Neuronal stem cell (in vitro differentiated cells): Measurements from ENCODE around the gene TTLL1.
A peak's percentile ranks its signal among the peaks of the same experiment; 100 is the strongest.

Experiments
- DNase-seq: peaks from one replicate; pipeline ENCODE4 v3.0.0-alpha.2; 2013; ENCODE audit warnings: low spot score
- H2AFZ ChIP-seq: one replicate; pipeline ENCODE4 v1.6.1; 2013; ENCODE audit warnings: mild to moderate bottlenecking, low read length, inconsistent platforms
- H2AK5ac ChIP-seq: 2 replicates; pipeline ENCODE4 v1.6.1; 2013; ENCODE audit warnings: low read depth, mild to moderate bottlenecking, inconsistent platforms, low read length, moderate library complexity, mixed read lengths
- H2BK120ac ChIP-seq: 2 replicates; pipeline ENCODE4 v1.6.1; 2013; ENCODE audit warnings: low read depth, mild to moderate bottlenecking, inconsistent platforms, low read length, moderate library complexity, mixed read lengths
- H2BK12ac ChIP-seq: one replicate; pipeline ENCODE4 v1.6.1; 2013; ENCODE audit warnings: low read length, inconsistent platforms
- H2BK15ac ChIP-seq: 2 replicates; pipeline ENCODE4 v1.6.1; 2013; ENCODE audit warnings: mild to moderate bottlenecking, low read length, inconsistent platforms, mixed read lengths
- H2BK5ac ChIP-seq: one replicate; pipeline ENCODE4 v1.6.1; 2013; ENCODE audit warnings: inconsistent platforms, mild to moderate bottlenecking, low read length, moderate library complexity
- H3K14ac ChIP-seq: one replicate; pipeline ENCODE4 v1.6.1; 2013; ENCODE audit warnings: low read length, inconsistent platforms
- H3K18ac ChIP-seq: 2 replicates; pipeline ENCODE4 v1.6.1; 2013; ENCODE audit warnings: low read length, inconsistent platforms
- H3K23ac ChIP-seq: 2 replicates; pipeline ENCODE4 v1.6.1; 2013; ENCODE audit warnings: low read depth, mild to moderate bottlenecking, mixed read lengths, low read length, inconsistent platforms; ENCODE audit not compliant: poor library complexity
- H3K27ac ChIP-seq: replicated peaks from 3 replicates; pipeline ENCODE4 v1.5.1; 2013; ENCODE audit warnings: low read length, inconsistent platforms
- H3K27me3 ChIP-seq, 3 experiments: 2 replicates each; pipeline ENCODE4 v1.6.1; 2013; ENCODE audit warnings: low read length in 3 of 3, mild to moderate bottlenecking in 2 of 3, inconsistent platforms in 1 of 3, low read depth in 1 of 3, mixed read lengths in 1 of 3, moderate library complexity in 1 of 3; ENCODE audit not compliant: control insufficient read depth in 3 of 3, insufficient read depth in 3 of 3
- H3K36me3 ChIP-seq, 2 donors: replicated peaks in 1 of 2; 2 replicates each; pipeline ENCODE4 v1.6.1; 2013; ENCODE audit warnings: low read length in 2 of 2; ENCODE audit not compliant: control insufficient read depth in 2 of 2, insufficient read depth in 2 of 2
- H3K4ac ChIP-seq: 2 replicates; pipeline ENCODE4 v1.6.1; 2013; ENCODE audit warnings: inconsistent platforms, mild to moderate bottlenecking, low read length, moderate library complexity
- H3K4me1 ChIP-seq, 2 donors: 1 replicate in 1 of 2; 2 replicates in 1 of 2; pipeline ENCODE4 v1.6.1; 2013; ENCODE audit warnings: low read length in 2 of 2, low read depth in 1 of 2; ENCODE audit not compliant: control insufficient read depth in 2 of 2, insufficient read depth in 1 of 2
- H3K4me2 ChIP-seq: one replicate; pipeline ENCODE4 v1.6.1; 2013; ENCODE audit warnings: mild to moderate bottlenecking, low read length, inconsistent platforms; ENCODE audit not compliant: insufficient read depth, poor library complexity, severe bottlenecking
- H3K4me3 ChIP-seq, 2 donors: 2 replicates each; pipeline ENCODE4 v1.5.1; 2013; ENCODE audit warnings: low read length in 2 of 2, mild to moderate bottlenecking in 2 of 2, inconsistent platforms in 1 of 2, moderate library complexity in 1 of 2
- H3K79me1 ChIP-seq: one replicate; pipeline ENCODE4 v1.6.1; 2013; ENCODE audit warnings: low read depth, mild to moderate bottlenecking, inconsistent platforms, low read length, moderate library complexity
- H3K9ac ChIP-seq: one replicate; pipeline ENCODE4 v1.6.1; 2013; ENCODE audit warnings: mild to moderate bottlenecking, low read depth, low read length, inconsistent platforms; ENCODE audit not compliant: poor library complexity
- H3K9me3 ChIP-seq, 2 donors: replicated peaks in 1 of 2; 2 replicates each; pipeline versions ENCODE3 to v1.6.1; 2013; ENCODE audit warnings: low read length in 2 of 2, mild to moderate bottlenecking in 2 of 2, inconsistent platforms in 1 of 2, low read depth in 1 of 2, mixed read lengths in 1 of 2, moderate library complexity in 1 of 2; ENCODE audit not compliant: control insufficient read depth in 2 of 2, insufficient read depth in 1 of 2
- H4K8ac ChIP-seq: one replicate; pipeline ENCODE4 v1.6.1; 2013; ENCODE audit warnings: low read depth, mild to moderate bottlenecking, inconsistent platforms, low read length, moderate library complexity
- H4K91ac ChIP-seq: one replicate; pipeline ENCODE4 v1.6.1; 2013; ENCODE audit warnings: low read length, low read depth, mild to moderate bottlenecking, inconsistent platforms; ENCODE audit not compliant: poor library complexity
- WGBS, 2 donors: extraction: QIAGEN DNeasy Blood & Tissue Kit; methylation state at CpG; one replicate each; pipeline ENCODE4 v1.1.7; 2013; ENCODE audit warnings: missing lambda C conversion rate in 2 of 2, mixed read lengths in 1 of 2; ENCODE audit not compliant: insufficient read length in 2 of 2, insufficient replicate concordance in 1 of 2; ENCODE audit errors: extremely low coverage in 2 of 2; 5-methylcytosine and 5-hydroxymethylcytosine counted together

Gene TTLL1

DNA sequence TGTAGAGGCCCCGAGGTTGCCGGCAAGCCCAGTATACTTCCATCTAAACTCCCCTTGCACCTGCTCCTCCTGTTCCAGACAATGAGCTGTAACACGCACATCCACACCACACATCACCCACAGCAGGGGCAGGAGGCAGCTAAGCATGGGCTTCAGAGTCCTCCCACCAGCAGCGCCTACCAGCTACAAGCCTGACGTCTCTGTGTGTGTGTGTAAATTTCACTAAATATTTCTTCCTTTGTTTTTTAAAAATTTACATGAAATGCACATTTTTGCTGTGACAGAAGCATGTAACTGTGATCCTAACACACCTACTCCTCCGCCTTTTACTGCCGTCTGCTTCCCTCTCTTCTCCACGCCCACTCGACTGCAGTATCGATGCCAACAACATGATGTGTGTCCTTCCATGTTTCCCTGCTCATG, 44.9 kb downstream of the TTLL1 start:
- no peaks in the 10 kb centered on the region for H3K9me3 ChIP-seq
- H2BK15ac ChIP-seq: no peak overlapping the region
- H3K23ac ChIP-seq: no peak overlapping the region
- DNase-seq: no peak
- no peak overlapping the region for H3K18ac ChIP-seq
- H4K91ac ChIP-seq: no peak overlapping the region
- peak overlapping the region; percentile 84 for H3K9ac ChIP-seq
- no peak overlapping the region for H2AFZ ChIP-seq
- H3K4me3 ChIP-seq: no peak overlapping the region
- no peak overlapping the region for H3K27ac ChIP-seq
- H3K36me3 ChIP-seq: peaks cover 4 to 5% of the 10 kb centered on the region in 2 donors
- H4K8ac ChIP-seq: no peak overlapping the region
- no peak overlapping the region for H3K4ac ChIP-seq
- peaks cover 3% of the 10 kb centered on the region for H3K79me1 ChIP-seq
- no peak overlapping the region for H3K14ac ChIP-seq
- WGBS, 2 donors: no CpG with 5 or more reads among the region's 10 CpGs
- H2BK5ac ChIP-seq: no peak overlapping the region
- peak overlapping the region; percentile 7 for H2AK5ac ChIP-seq
- no peaks in the 10 kb centered on the region for H3K27me3 ChIP-seq
- no peak overlapping the region for H2BK12ac ChIP-seq
- H2BK120ac ChIP-seq: no peak overlapping the region
- peaks cover 0 to 4% of the 10 kb centered on the region in 2 donors for H3K4me1 ChIP-seq
- H3K4me2 ChIP-seq: no peak overlapping the region

DNA sequence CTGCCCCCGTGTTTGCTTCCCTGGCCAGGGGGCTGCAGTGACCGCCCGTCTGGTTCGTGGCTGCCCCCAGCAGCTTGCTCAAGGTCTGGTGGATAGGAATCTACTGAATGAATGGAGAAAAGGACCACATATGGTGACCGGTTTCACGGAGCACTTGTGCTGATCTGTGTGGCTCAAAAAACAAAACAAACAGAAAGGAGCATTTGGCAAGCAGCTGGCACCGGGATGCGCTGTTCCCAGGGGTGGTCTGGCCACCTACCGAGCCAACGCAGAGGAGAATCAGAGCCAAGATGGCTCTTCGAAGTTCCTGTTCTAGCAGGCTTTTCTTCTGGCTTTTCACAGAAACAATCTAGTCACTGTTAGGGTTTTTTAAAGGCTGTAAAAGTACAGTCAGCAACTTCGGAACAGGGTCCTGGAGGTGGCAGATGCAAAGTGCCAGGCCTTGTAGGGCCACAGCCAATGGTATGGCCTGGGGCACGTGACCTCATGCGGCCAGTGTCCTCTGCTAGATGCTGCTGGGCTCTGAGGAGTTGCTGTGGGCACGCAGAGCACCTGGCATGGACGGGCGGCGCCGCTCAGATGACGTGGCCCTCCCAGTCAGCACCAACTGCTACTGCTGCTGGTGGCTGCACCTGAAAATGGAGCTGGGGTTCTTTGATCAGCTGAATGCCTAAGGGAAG, 47.0 kb downstream of the TTLL1 start:
- DNase-seq: no peak
- H3K23ac ChIP-seq: peak overlapping the region; percentile 65

DNA sequence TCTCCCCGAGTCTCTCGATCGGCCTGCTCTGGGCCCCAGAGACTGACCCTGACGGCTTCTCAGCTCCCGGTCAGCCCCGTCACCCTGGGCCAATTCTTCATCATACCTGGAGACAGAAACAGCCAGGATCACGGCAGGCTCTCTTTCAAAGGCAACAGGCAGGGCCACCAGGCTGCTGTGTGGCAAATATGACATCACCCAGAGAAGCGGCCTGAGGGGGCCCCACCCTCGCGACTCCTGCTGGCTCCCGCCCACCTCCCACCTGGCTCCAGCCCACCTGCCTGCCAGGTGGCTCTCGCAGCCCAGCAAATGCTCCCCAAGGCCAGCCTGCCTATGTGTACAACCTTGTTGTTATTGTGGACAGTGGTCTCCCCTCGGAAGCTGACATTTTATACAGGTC, 49.4 kb downstream of the TTLL1 start:
- no peak overlapping the region for H3K4ac ChIP-seq
- H2BK120ac ChIP-seq: no peak overlapping the region
- H4K8ac ChIP-seq: no peak overlapping the region
- H2AK5ac ChIP-seq: no peak overlapping the region
- H2BK15ac ChIP-seq: no peak overlapping the region
- H3K36me3 ChIP-seq: peaks cover 0 to 2% of the 10 kb centered on the region in 2 donors
- no peak overlapping the region for H2BK5ac ChIP-seq
- WGBS, 2 donors: no CpG with 5 or more reads among the region's 13 CpGs
- H2AFZ ChIP-seq: no peak overlapping the region
- peaks cover 3% of the 10 kb centered on the region for H3K79me1 ChIP-seq
- H4K91ac ChIP-seq: no peak overlapping the region
- H3K4me2 ChIP-seq: no peak overlapping the region
- no peak overlapping the region for H3K14ac ChIP-seq
- no peaks in the 10 kb centered on the region for H3K27me3 ChIP-seq
- H3K9me3 ChIP-seq: no peaks in the 10 kb centered on the region
- no peak overlapping the region for H2BK12ac ChIP-seq
- H3K4me3 ChIP-seq: no peak overlapping the region
- no peak overlapping the region for H3K23ac ChIP-seq
- H3K18ac ChIP-seq: no peak overlapping the region
- H3K4me1 ChIP-seq: peaks cover 0 to 6% of the 10 kb centered on the region in 2 donors
- no peak overlapping the region for H3K27ac ChIP-seq
- no peak for DNase-seq
- no peak overlapping the region for H3K9ac ChIP-seq

More for the DNA sequence above, 47.0 kb downstream of the TTLL1 start:
- peak overlapping the region; percentile 67 for H2BK15ac ChIP-seq
- H3K4ac ChIP-seq: no peak overlapping the region
- H2BK120ac ChIP-seq: no peak overlapping the region
- H3K36me3 ChIP-seq: peaks cover 4 to 5% of the 10 kb centered on the region in 2 donors
- peaks cover 0 to 4% of the 10 kb centered on the region in 2 donors for H3K4me1 ChIP-seq
- no peak overlapping the region for H3K14ac ChIP-seq
- no peak overlapping the region for H3K27ac ChIP-seq
- no peak overlapping the region for H4K91ac ChIP-seq
- H2AK5ac ChIP-seq: no peak overlapping the region
- H2BK12ac ChIP-seq: peak overlapping the region; percentile 97
- no peaks in the 10 kb centered on the region for H3K27me3 ChIP-seq
- H3K4me2 ChIP-seq: no peak overlapping the region
- no peak overlapping the region for H2AFZ ChIP-seq
- no peak overlapping the region for H3K4me3 ChIP-seq
- no peak overlapping the region for H4K8ac ChIP-seq
- no CpG with 5 or more reads among the region's 20 CpGs for WGBS, 2 donors
- peak overlapping the region; percentile 21 for H3K9ac ChIP-seq
- no peaks in the 10 kb centered on the region for H3K9me3 ChIP-seq
- peak overlapping the region; percentile 83 for H3K18ac ChIP-seq
- H3K79me1 ChIP-seq: peaks cover 3% of the 10 kb centered on the region
- H2BK5ac ChIP-seq: no peak overlapping the region

DNA sequence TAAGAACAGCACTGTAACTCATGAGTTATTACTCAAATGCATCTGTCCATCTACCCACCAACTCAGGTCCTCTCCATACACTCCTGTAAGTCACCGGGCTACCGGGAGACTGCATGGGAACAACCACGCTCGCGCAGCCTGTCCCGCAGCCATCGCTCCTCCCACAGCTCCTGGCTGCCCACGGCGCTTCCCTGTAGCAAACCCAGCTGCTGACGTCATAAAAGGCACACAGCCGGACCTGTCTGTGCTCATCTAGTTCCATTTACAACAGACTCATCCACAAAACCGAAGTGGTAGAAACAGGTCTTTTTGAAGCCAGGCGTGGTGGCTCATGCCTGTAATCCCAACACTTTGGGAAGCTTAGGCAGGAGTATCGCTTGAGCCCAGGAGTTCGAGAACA, 50.9 kb downstream of the TTLL1 start:
- WGBS, 2 donors: no CpG with 5 or more reads among the region's 15 CpGs
- Histone ChIP-seq H3K27me3 (no peaks in the 10 kb centered on the region), H3K9me3 (no peaks in the 10 kb centered on the region), H3K9ac (no peak overlapping the region), H3K4me2 (no peak overlapping the region), H2BK120ac (no peak overlapping the region), H3K4ac (no peak overlapping the region), H3K4me3 (no peak overlapping the region), H2AFZ (no peak overlapping the region), H2BK12ac (no peak overlapping the region), H4K91ac (no peak overlapping the region), H2AK5ac (no peak overlapping the region), H3K23ac (no peak overlapping the region), H2BK5ac (no peak overlapping the region), H4K8ac (no peak overlapping the region), H3K18ac (no peak overlapping the region), H3K4me1 (peaks cover 0 to 7% of the 10 kb centered on the region in 2 donors), H3K27ac (no peak overlapping the region), H2BK15ac (no peak overlapping the region), H3K14ac (no peak overlapping the region), H3K36me3 (no peaks in the 10 kb centered on the region), H3K79me1 (peaks cover 2% of the 10 kb centered on the region)
- no peak for DNase-seq
